Measurements from ENCODE around the gene SLC24A3.

Gene SLC24A3

DNA sequence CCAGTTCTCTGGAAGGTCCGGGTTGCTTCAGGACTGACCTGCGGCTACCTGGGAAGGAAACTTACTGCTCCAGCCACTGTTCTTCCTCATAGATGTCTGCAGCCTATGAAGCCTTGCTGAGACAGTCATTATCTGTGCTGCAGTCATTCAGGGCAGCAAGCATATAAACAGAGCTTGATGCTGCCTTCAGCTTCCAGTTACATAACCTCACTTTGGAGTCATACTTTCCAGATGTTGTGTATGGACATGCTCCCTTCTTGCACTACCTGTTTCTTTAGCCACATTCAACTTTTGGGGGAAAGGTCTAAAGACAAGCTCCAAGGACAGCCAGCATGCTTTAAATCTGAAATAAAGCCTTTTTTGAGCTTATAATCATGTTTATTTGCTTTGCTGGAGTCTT, 98.1 kb downstream of the SLC24A3 start:
- no peak for DNase-seq

DNA sequence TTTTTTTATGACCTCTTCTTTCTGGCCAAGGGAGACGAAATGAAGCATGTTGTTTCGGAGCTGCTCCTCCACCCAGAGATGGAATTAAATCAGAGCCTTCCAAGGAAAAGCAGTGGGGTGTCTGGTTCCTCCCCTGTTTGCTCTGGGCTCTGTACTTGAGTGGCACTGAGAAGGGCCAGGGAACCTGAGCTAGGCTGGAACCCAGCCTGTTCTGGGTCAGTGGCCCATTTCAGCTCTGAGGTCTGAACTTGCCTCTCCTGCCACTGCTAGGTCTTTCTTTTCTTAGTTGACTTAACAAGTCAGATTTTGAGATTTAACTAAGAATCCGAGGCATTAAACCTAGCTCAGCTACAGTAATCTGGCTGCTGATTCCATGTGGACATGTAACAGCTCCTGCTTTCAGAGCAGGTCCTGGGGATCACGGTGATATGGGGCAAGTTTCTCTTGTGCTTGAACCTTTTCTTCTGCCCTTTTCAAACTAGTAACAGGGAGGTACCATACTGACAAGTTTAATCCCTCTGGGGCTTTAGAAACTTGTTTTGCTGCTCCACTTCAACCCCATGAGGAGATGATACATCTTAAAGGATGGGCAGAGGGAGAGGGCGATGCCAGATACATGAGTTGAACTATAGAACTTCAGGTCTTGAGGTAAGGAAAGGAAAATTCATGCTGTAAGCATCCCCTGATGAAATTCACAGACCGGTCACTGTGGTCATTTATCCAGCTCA, 101.1 kb downstream of the SLC24A3 start:
- DNase-seq: no peak

DNA sequence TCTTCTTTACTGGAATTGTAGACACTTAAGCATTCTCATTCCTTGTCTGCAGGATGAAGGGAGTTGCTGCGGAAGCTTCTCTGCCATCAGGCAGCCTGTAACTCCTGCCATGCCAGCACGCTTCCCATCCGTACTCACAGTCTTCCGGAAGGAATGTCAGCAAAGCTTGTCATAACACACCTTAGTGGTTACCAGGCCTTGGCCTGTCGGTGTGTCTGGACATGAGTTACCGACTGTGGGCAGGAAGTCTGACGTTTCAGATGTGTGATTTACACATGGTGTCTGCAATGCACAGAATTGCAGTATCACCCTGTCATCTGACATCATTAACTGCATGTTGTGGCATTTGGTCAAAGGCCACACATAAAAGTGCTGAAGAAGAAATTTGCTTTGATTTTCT, 102.2 kb downstream of the SLC24A3 start:
- DNase-seq: peak in 1 of 2 donors; percentile 39

DNA sequence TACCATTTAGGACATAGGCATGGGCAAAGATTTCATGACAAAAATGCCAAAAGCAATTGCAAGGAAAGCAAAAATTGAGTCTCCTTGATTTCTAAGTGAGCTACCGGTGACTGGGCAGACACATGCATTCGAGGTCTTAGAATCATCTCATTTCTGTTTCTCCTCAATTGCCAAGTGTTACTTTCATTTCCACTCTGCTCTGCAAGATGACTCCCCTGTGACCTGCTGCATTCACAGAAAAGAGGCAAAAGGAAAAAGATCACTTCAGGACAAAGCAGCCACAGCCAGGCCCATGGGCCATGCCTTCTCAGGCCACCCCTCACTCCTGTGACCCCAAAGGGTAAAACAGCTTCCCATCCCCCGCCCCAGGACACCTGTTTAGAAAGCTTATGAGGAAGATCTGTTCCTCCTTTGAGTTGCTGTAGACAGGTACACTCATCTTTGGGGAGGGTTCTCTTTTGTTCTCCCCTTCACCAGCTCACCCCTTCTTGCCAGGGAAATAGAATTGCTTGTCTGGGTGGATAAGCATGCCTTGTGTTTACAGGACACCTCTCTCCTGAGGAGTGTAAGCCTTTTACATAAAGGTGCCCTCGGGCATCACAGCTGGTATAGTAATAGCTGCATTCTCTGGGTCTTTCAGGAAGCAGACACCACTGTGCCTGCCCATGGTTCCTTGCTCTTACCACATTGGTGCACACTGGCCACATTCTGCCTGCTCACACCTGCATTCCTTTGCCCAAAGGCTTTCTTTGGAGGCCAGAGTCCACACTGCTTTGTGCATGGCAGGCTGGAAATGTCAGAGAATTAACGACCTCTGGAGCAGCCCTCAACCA, 105.0 kb downstream of the SLC24A3 start:
- no peak for DNase-seq

DNA sequence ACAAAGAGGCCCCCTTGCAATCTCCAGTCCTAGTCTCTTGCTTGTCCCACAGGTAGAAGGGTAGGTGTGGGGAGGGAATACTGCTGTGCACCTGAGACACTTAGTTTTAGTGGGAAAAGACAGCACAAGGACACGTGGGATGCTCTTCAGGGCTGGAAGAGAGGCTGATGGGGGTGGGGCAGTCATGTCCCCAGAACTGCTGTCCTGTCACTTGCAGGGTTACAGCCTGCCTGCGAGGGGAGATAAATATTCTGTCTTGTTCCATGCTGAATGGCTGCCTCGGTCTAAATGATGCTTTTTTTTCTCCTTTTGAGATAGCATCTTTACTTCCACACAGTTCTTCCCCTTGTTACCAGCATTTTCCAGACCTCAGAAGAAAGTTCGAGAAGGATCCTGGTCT, 106.2 kb downstream of the SLC24A3 start:
- no peak for DNase-seq

DNA sequence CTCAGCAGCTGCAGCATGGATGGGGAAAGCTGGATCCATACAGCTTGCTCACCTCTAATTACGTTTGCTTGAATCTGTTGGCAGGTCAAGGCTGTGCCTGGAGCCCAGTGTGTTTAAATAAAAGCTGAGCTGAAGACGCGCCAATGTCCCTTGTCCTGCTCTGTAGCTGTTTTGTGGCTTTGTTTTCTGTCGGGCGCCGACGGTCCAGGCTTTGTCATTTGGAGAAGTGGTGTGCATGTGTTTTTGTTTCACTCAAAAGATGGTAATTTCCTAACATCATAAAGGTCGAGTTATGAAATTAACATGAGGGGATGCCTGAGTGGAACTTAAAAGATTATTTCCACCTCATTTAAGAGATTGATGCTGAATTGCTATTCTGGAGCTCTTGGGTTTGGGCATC, 107.6 kb downstream of the SLC24A3 start:
- peak; percentile 19 to 36 for DNase-seq

DNA sequence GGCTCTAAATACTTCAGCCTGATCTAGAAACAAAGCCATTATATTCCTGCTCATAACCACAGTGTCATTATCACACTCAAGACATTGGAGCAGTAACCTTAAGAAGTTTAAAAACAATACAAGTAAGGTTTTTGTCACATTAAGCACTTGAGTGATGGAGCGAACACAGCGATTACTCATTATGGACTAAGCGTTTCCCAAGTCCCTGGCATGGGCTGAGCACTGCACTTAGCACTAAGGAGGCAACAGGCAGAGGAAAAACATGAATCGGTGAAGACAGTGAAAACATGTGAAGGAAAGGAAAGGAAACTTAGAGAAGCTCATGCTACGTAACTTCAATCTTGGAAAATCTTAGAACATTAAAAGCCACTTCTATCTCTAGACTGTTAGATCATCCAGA, 108.7 kb downstream of the SLC24A3 start:
- no peak for DNase-seq

DNA sequence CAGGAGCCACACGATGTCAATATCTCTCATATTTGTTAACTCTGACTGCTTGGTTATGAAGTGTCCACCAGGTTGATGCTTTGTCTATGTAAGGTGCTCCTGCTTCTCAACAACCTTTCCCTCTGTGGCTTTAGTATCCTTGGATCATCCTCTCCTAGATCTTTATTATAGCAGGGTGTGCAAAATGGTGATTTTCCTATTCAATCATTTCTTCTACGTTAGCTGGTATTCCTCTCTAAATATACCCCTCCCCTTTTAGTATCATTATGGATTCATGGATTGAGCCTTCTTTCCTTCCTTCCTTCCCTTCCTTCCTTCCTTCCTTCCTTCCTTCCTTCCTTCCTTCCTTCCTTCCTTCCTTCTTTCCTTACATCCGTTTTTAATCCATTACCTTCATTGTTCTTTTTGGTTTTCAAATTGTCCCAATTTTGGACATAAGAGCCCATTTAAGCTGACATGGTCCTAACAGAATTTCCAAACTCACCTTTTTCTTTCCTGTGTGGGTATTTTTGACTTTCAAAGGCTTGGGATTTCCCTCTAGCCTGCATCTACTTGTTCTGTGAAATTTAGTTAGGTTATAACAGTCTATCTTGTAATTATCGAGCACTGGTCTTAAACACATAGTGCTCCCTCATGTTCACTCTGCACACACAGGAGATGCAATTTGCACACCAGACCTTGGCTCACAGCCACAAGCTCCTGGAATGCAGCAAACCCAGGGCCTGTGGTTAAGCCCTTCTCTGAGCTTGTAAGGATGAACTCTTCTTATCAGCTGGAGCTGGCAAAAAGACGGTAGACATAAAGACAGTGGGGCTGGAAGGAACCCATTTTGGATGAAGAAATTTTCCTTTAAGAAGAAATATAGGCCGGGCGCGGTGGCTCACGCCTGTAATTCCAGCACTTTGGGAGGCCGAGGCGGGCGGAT, 109.9 kb downstream of the SLC24A3 start:
- no peak for DNase-seq

DNA sequence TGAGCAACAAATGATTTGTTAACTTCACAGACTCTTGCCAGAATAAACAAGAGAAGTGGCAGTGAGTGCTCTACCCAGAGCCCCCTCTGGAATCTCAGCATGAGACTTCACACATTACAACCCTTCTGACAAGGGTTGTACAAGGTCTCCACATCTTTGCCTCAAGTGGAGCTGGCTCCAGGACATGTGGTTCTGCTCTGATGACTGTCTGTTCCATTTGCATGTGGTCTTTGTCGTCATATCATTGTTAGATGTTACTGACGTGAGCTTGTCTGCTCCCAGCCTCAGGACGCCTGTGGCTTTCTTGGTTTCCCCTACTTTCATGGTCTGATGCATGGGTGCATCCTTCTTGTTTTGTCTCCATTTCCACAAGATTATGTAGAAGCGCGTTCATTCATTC, 115.0 kb downstream of the SLC24A3 start:
- DNase-seq: no peak

DNA sequence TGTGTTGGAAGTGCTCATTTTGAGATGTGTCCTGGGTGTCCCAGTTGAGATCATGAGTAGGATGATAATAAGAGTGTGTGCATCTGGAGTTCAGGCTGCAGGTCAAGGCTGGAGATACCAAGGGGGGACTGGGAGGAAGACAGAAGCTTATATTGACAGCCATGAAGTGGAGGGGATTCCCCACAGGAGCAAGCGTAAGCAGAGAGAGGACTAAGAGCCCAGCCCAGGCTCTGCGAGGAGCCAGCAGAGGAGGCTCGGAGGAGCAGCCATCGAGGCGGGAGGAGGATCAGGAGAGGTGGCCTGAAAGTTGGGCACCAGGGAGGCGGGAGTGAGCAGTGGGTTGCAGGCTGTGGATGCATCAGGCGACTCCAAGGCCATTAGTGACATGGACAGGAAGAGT, 116.2 kb downstream of the SLC24A3 start:
- DNase-seq: no peak

DNA sequence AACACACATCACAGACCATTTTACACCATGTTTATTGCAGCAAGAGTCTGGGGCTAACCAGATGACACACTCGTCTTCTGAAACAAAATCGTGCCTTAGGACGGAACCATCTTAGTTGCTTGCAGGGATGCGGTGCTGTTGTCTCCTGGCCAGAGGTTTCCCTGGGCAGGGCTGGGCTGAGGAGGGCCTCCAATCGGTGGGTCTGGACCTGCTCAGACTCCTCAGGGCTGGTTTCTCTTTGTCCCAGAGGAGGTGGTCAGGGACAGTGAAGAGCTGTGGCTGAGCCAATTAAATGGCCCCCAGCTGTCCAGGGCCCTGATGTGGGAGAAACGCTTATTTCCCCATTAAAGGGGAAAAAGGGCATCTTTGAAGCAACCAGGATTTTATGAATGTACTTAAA, 117.6 kb downstream of the SLC24A3 start:
- no peak for DNase-seq

DNA sequence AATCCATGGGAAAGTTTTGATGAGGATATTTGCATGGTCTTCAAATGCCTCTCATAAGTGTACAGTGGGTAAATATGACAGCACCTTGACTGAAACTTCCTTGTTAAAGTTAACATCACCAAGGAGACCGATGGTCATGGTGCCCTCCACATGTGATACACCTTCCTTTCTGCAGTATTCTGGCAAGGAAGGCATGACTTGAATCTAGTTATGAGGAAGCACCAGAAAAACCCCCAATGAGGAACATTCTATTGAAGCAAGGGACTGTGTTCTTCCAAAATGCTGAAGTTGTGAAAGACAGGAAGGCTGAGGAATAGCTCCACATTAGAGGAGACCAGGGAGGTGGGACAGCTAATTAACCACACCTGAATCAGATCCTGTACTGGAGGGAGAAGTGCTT, 118.3 kb downstream of the SLC24A3 start:
- DNase-seq: peak; percentile 30 to 65

DNA sequence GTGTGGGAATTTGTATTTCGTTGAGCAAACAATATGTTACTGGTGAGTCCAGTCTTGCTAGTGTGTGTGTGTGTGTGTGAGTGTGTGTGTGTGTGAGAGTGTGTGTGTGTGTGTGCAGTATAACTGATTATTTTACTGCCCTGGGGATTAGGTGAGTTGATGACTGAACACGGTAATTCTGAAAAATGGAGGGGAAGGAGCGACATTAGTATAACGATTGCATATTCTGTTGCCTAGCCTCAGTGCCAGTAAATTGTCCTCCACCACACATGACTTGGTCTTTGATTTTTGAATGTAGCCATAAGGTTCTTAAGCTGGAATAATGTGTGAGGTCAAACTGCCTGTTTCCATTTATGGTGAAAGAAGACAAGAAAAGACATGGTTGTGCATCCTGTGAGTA, 121.1 kb downstream of the SLC24A3 start:
- DNase-seq: no peak

DNA sequence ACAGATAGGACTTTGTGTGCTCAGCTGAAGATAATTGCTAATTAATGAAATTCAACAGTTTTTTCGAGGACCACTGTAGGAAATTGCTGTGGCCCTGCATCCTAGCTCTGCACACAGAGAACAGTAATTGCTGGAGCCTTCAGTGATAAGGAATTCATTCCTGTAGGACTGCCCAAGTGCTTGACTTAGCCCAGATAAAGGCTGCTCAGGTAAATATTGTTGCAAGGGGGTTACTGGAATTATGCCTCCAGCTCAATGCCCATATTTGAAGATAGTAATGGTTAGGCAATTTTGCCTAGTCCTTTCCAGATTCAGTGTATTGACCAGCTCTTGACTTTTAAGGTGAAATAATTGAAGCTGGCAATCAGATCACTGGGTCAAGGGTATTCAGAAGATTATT, 122.9 kb downstream of the SLC24A3 start:
- DNase-seq: no peak

DNA sequence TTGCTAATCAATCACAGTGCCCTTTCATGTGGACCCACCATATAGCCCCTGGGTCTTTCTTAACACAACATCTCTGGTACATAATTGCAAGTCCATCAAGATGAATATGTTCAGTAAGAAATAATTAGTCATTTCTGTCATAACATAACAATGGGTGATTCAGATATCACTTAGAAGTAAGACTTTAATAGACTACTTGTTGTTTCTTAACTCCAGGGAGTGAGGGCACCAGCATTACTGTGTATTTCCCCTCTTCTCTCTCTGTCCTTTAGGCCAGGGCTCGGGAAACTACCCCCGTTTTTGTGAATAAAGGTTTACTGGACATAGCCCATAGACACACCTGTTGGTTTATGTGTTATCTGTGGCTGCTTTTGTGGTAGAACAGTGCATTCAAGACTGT, 123.5 kb downstream of the SLC24A3 start:
- no peak for DNase-seq

DNA sequence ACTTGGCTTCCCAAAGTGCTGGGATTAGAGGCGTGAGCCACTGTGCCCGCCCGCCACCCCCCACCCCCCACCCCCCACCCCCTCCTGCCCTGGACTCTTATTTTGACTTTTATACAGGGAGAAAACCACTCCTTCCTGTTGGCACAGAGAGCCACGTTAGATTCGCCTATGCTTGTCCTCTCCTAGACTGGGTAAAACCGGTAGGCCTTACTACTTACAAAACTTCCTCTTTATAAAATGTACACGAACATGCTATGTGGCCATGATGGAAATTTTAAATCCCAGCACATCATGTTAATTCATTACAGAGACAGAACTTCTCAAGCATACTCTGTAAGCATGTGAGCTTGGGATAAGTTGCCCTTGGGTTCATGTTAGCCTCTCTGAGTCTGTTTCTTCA, 124.2 kb downstream of the SLC24A3 start:
- peak; percentile 62 to 73 for DNase-seq

DNA sequence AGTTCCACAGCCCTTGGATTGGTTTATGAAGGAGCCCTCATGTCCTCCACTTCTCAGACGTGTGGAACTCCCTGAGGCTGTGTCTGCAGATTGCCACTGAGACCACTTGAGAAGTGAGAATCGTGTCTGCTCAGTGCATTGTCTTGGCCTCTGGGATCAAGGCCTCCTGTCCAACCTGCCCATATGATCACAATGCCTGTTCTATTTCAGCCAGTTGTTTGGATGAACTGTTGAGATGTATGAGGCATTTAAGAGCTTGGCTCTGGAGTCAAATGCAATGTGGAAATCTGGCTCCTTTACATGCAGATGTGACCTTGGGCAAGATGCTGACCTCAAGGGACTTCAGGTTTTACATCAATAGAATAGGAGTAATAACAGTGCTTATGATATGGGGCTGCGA, 125.9 kb downstream of the SLC24A3 start:
- DNase-seq: no peak

DNA sequence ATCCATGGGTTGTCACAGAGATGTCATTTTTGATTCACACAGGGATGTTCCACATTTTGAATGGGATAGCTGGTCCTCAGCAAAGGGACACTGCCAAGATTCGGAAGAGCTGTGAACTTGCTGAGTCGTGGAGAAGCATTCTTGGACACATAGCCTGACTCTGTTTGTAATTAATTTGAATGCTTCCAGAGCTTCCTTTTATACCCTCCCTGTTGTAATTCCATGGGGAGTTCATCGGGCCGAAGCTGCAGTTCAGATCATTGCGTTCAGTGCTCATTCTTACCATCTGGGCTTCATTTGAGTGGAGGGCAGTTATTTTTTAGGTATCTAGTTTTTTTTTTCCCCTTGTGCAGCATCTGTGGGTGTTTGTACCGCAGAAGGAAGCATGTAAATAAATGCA, 126.5 kb downstream of the SLC24A3 start:
- DNase-seq: no peak

DNA sequence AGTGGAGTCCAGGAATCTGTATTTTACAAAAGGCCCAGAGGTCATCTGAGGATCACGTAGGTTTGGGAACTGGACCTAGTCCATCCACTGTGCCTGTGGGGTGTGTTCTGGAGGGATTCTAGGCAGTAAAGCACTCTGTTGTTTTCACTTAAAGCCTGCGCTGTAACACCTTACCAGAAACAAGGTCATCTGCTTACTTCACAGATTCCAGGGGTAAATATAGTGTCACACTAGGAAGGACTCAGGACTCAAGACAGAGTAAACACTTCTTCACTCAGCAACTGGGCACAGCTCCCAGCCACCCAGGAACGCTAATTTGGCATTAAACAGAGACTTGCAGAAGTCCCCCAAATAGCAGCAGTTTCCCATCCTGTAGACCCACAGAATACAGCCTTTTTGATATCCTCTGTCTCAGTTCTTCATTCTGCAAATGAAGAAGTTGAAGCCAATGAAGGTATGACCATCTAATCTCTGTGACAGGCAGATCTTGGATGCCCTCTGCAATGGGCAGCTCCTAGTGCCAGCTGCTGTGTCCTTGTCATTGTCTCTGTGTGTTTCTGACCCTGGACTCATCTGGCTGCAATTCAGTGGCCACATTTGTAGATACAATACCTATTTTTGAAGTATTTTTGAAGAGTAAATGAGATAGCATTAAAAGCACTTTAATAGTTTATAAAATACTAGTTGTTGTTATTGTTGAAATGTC, 129.1 kb downstream of the SLC24A3 start:
- DNase-seq: no peak

DNA sequence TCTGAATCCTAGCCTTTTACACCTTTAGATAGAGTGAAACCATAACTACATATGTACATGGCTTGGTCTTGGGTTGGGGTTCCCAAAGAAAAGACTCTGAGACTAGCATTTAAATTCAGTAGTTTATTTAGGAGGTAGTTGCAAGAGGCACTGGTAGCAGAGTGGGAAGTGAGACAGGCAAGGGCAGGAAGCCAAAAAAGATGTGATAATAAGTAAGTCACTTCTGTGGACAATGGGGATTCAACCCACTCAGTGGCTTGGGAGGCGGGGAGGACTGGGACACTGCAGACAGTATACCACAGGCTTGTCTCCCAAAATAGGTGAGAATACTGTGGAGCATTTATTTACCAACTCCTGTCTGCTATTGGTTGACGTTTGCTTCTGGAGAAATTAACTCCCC, 131.9 kb downstream of the SLC24A3 start:
- DNase-seq: peak; percentile 16 to 18

DNA sequence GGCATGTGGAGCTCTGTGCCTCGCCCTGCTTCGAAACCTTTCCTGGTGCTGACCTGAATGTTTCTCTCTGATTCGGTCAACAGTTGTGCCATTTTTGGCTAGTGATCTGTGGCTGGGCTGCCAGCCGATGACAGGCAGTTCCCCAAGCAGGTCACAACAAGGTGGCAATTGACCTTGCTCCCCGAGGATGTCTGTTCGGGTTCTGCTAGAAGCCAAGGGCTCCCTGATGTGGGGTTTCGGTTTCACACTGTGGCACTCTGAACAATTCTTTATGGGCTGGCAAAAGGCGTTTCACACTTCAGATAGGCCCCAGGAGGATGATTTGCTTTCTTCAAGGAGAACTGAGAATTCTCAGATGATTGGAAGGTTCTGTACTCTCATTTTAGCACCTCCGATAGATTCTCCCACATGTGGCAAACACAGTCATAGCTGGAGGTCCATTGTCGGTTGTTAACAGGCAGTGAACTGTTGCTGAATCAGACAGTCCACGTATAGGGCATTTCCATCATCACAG, 135.6 kb downstream of the SLC24A3 start:
- DNase-seq: no peak

DNA sequence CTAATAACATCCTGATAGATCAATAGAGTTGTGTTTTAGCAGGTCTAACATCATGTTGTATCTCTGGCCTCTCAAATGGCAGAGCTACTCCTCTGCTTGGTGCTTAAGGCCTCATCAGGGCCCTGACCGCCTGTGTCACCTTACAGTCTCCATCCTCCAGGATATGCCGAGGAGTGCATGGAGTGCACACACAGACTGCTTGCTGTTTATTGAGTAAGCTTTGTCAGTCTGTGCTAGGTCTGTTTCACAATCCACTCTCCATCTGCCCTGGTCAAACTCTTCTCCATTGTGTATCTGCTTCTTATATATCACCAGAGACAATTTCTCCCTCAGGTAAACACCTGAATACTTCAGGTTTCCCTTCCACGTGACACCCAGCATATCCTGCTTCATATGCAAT, 136.1 kb downstream of the SLC24A3 start:
- no peak for DNase-seq

DNA sequence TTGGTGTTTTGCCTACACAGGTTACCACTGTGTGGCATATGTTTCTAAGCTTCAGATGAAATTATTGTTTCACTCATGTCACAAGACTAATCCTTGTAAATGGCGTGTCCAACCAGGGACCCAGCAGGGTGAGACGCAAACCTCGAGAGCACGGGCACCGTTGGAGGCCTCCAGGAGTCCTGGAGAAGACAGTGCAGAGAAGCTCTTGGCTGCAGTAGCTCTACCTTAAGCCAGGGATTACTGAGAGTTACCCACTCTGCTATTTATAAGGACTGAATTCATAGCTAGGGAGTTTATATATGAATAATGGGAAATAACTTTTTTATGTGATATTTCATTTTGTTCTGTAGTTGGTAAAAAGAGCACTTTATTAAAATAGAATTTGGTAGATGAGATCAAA, 137.4 kb downstream of the SLC24A3 start:
- DNase-seq: no peak
